T-helper 22 cell (primary cell): ENCODE measurements around the gene DPH3.
"Not testable (repeated sequence)": the region's sequence is repeated elsewhere in the genome, so short reads cannot be mapped to it uniquely, and the experiment has no call there.

Experiments used
- DNase-seq: peaks from one replicate; pipeline ENCODE4 v3.0.0-alpha.2; 2020; ENCODE audit warnings: low read depth

The DPH3 gene

GRCh38 chr3:16264708-16265454, at the start of gene DPH3, which contains the start of gene OXNAD1:
DPH3 (minus strand) TSS chr3:16264943; CDS start chr3:16264876, 67 bp downstream.
OXNAD1 (plus strand) TSS chr3:16265212; CDS start chr3:16270953, 5,741 bp downstream.
- DNase-seq: peak; percentile 99

GRCh38 chr3:16313886-16314645, 49.3 kb upstream of the DPH3 start:
- no peak for DNase-seq

- DNase-seq: peak; percentile 57
Observed at GRCh38 chr3:16311960-16312451, 47.3 kb upstream of the DPH3 start.

GRCh38 chr3:16310486-16310885, 45.7 kb upstream of the DPH3 start:
- not testable (repeated sequence) for DNase-seq

GRCh38 chr3:16309558-16309957, 44.8 kb upstream of the DPH3 start:
- peak; percentile 57 for DNase-seq

GRCh38 chr3:16308727-16309126, 44.0 kb upstream of the DPH3 start:
- DNase-seq: no peak

- no peak for DNase-seq
Observed at GRCh38 chr3:16307832-16308531, 43.2 kb upstream of the DPH3 start.

GRCh38 chr3:16305111-16305541, 40.4 kb upstream of the DPH3 start:
- DNase-seq: peak; percentile 39

GRCh38 chr3:16304061-16305010, 39.6 kb upstream of the DPH3 start:
- DNase-seq: no peak

- DNase-seq: no peak
Observed at GRCh38 chr3:16303037-16303575, 38.4 kb upstream of the DPH3 start.

- no peak for DNase-seq
Observed at GRCh38 chr3:16302082-16302631, 37.4 kb upstream of the DPH3 start.

GRCh38 chr3:16301507-16301906, 36.8 kb upstream of the DPH3 start:
- no peak for DNase-seq

- peak; percentile 32 for DNase-seq
Observed at GRCh38 chr3:16300881-16301359, 36.2 kb upstream of the DPH3 start.

GRCh38 chr3:16300307-16300706, 35.6 kb upstream of the DPH3 start:
- no peak for DNase-seq

GRCh38 chr3:16299746-16300145, 35.0 kb upstream of the DPH3 start:
- no peak for DNase-seq

- no peak for DNase-seq
Observed at GRCh38 chr3:16298891-16299290, 34.1 kb upstream of the DPH3 start.

GRCh38 chr3:16297997-16298885, 33.5 kb upstream of the DPH3 start:
- DNase-seq: no peak

GRCh38 chr3:16295298-16295890, 30.7 kb upstream of the DPH3 start:
- no peak for DNase-seq

- no peak for DNase-seq
Observed at GRCh38 chr3:16294844-16295243, 30.1 kb upstream of the DPH3 start.
